LoVo (cell line): Measurements from ENCODE around the gene MACROD2.
"Not testable (repeated sequence)": the region's sequence is repeated elsewhere in the genome, so short reads cannot be mapped to it uniquely, and the experiment has no call there.

ENCODE experiments used
- DNase-seq: peaks from one replicate; pipeline ENCODE4 v3.0.0-alpha.2; 2016; ENCODE audit warnings: low spot score

MACROD2 gene

GRCh38 chr20:15109494-15109893 is 1114.2 kb downstream of the MACROD2 start:
- no peak for DNase-seq

GRCh38 chr20:15111654-15112053 is 1116.3 kb downstream of the MACROD2 start:
- no peak for DNase-seq

- DNase-seq, result no peak
Measured at GRCh38 chr20:15113144-15113773, 1117.9 kb downstream of the MACROD2 start.

DNA sequence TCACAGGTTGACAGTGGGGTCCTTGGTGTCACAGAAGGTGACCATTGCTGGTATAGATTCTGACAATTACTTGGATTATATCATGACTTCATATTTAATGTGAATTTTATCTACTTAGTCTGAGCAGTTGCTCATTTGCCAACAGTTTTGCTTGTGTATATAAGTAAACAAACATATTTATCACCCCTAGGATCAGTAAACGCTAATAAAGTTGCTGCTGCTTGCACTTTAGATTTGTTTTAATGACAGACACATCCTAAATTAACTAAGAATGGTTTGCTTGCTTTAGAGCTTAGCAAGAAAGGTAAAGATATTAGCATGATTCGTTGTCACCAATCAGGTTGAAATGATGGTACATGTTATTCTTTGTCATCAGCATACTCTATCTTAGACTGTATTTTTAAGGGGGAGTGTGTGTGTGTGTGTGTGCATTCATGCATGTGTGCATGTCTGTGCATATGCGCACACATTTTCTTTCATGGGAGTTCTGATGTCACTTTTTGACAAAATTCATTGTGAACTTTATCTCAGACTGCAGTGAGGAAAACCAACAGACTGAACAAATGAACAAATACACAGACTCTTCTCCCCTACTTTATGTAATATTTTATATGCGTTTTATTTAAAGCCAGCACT is 1124.7 kb downstream of the MACROD2 start:
- DNase-seq, result no peak

DNA sequence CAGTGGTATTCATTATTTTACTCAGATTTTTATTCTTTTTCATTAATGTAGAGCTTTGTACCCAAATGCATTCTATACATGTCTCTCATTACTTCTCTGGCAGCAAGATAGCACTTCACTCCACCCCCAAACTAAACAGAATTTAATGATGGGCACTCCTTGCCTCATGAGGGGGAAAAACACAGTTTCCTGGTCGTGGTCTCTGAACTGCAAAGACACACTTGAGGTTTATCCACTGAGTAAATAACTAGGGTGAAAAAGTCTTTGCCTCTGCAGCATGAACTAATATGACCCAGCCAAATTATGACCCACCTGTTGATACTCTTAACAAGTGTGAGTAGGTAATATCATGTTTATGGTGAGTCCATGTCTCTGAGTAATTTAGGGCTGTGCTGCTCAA is 1127.3 kb downstream of the MACROD2 start:
- DNase-seq, result no peak

- no peak for DNase-seq
Measured at GRCh38 chr20:15131176-15131575, 1135.9 kb downstream of the MACROD2 start.

- no peak for DNase-seq
Measured at GRCh38 chr20:15138548-15139126, 1143.3 kb downstream of the MACROD2 start.

GRCh38 chr20:15139522-15139921 is 1144.2 kb downstream of the MACROD2 start:
- no peak for DNase-seq

- DNase-seq, result no peak
Measured at GRCh38 chr20:15140286-15140685, 1145.0 kb downstream of the MACROD2 start.

- not testable (repeated sequence) for DNase-seq
Measured at GRCh38 chr20:15140940-15141339, 1145.6 kb downstream of the MACROD2 start.

GRCh38 chr20:15141861-15142260 is 1146.5 kb downstream of the MACROD2 start:
- DNase-seq, result no peak

- no peak for DNase-seq
Measured at GRCh38 chr20:15143478-15143877, 1148.2 kb downstream of the MACROD2 start.

DNA sequence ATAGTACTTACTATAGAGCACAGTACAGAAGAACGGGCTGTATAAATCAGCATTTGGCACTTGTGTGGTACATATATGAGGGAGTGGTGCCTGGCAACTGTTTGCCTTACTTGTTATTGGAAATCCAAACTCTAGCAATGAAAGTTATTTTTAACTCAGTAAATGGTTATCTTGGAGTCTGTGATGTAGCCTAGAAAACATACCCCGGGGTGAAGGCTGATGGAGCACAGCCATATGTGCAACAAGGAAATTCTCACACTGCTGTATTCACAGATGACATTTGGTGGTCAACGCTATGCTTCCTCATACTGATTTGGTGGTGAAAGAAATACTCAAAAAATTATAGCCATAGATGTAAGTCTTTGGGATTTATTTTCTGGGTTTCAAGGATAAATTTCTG is 1149.6 kb downstream of the MACROD2 start:
- no peak for DNase-seq

DNA sequence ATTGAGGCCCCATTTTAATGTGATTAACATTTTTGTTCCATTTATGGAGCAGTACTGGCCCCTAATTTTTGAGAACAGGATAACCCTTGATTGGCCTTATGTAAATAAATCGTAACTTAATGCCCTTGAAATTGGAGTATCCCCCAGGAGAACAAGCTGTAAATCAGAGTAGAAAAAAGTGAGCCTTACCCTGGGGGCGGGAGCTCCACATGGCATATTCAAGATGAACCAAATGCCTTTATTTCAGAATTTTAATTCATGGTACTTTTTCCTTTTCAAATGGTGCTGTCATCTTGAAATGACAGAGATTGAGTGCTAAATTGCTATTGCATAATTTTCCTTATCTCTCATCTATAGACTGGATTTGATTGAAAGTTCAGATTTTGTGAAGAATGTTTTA is 1151.6 kb downstream of the MACROD2 start:
- DNase-seq, result no peak

- DNase-seq, result no peak
Measured at GRCh38 chr20:15154070-15154469, 1158.8 kb downstream of the MACROD2 start.

GRCh38 chr20:15155848-15156401 is 1160.6 kb downstream of the MACROD2 start:
- peak; percentile 48 for DNase-seq

GRCh38 chr20:15158533-15158932 is 1163.2 kb downstream of the MACROD2 start:
- DNase-seq, result no peak

DNA sequence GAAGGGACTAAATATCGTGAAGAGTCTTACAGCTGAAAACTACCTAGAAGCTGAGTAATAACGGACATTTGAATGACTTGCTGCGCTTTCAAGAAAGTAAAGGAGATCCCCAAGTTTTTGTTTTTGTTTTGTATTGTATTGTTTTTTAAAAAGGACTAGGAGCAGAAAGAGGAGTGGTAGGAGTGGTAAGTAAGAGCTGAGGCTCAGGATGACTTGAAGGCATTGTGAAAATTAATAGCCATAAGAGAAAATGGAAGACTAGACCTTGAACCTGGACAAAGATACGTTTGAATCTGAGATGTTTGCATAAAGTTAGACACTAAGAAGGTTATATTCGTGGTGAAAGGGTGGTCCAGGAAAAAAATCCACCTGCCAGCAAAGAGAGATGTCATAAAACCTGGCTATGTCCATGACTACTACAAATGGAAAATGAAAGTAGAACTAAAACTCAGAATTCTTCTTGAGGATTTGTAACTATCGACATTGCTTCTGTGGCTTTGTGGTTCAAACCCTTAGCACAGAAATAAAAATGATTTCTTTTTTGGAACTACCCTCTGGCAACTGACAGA is 1166.8 kb downstream of the MACROD2 start:
- DNase-seq, result peak; percentile 14

- no peak for DNase-seq
Measured at GRCh38 chr20:15163632-15164031, 1168.3 kb downstream of the MACROD2 start.

DNA sequence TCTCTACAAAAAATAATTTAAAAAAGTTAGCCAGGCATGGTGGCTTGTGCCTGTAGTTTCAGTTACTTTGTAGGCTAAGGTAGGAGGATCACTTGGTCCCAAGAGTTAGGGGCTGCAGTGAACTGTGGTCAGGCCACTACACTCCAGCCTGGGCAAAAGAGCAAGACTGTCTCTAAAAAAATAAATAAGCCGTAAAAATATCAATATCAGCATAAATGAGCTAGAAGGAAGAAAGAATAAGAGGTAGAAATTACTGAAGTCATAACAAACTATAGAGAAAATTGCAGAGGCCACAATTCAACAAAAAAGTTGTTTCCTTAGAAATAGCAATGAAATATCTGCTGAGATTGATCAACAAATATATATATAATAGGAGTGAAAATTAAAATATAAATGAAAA is 1169.4 kb downstream of the MACROD2 start:
- DNase-seq, result no peak

GRCh38 chr20:15166744-15167143 is 1171.4 kb downstream of the MACROD2 start:
- DNase-seq, result no peak

DNA sequence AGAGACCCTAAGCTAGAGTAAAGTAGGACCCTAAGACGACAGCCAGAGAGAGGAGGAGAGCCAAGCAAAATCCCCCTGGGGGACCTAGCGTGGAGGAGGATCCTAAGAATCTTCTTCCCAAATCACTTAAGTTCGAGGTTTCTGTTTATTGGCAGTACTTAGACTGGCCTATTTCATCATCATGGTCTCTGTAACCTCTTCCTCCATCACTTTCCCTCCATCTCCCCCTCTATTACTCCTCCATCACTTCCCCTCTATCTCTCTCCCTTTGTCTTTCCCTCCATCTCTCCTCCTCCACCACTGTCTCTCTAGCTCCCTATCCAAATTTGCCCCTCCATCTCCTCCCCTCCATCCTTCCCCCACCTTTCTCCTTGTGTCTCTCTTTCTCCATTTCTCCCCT is 1175.7 kb downstream of the MACROD2 start:
- DNase-seq, result no peak

GRCh38 chr20:15176929-15177328 is 1181.6 kb downstream of the MACROD2 start:
- DNase-seq, result no peak
